A549 (cell line): ENCODE results near the gene MS4A6E. TPM values are rescaled to one million over a fixed set of nuclear protein-coding genes. Genes with fewer than 3 reads are reported as not detected.

ENCODE experiments used
- ATAC-seq, 2 experiments: fragments of 200-7000 bp in 1 of 2; fragments of >200 bp in 1 of 2; cut with Nextera tagmentation in 1 of 2; cut with Tn5 transposase in 1 of 2; 3 replicates each; pipeline versions ENCODE4 v1.8.0 to v1.9.1; 2018 to 2020; ENCODE audit warnings: mild to moderate bottlenecking in 1 of 2, moderate library complexity in 1 of 2
- CTCF ChIA-PET: fragments of 300-600 bp; sonication (Branson Sonifier 250); formaldehyde crosslinking; extraction: SDS; loops from one replicate; lab custom pipeline; 2021; ENCODE audit warnings: antibody characterized with exemption, inconsistent platforms; lab: Yijun Ruan, JAX
- POLR2A ChIA-PET: fragments of 350-600 bp; formaldehyde crosslinking; extraction: SDS; loops from one replicate; lab custom pipeline; 2021; ENCODE audit warnings: antibody characterized with exemption, inconsistent platforms; lab: Yijun Ruan, JAX
- DNase-seq, 2 experiments: peaks; one replicate each; pipeline versions ENCODE4 v3.0.0 to v3.0.0-alpha.2; 2011 to 2016; ENCODE audit warnings: low read depth in 1 of 2, low spot score in 1 of 2
- FAIRE-seq: peaks from 2 replicates; lab custom pipeline; 2011; peaks lifted over from hg19 to GRCh38; lab: Jason Lieb, UNC
- H3K27ac ChIP-seq, 2 experiments: fragments of >200 bp; sonication (Bioruptor Twin); formaldehyde crosslinking; 3 replicates each; pipeline ENCODE4 v1.5.1; 2016 to 2017
- H3K4me1 ChIP-seq: fragments of >200 bp; sonication (Bioruptor Twin); formaldehyde crosslinking; 3 replicates; pipeline ENCODE4 v1.6.1; 2016
- H3K4me2 ChIP-seq: fragments of >200 bp; sonication (Bioruptor Twin); formaldehyde crosslinking; 3 replicates; pipeline ENCODE4 v1.6.1; 2016
- H3K4me3 ChIP-seq: fragments of >200 bp; sonication (Bioruptor Twin); formaldehyde crosslinking; 3 replicates; pipeline ENCODE4 v1.5.1; 2016
- H3K9me3 ChIP-seq: fragments of >200 bp; sonication (Bioruptor Twin); formaldehyde crosslinking; 3 replicates; pipeline ENCODE4 v1.6.1; 2016
- ATOH8 ChIP-seq: fragments of 250-450 bp; sonication (Bioruptor Pico); IDR thresholded peaks from 2 replicates; pipeline ENCODE4 v1.5.0; 2020; ENCODE audit warnings: low read depth, mild to moderate bottlenecking, moderate library complexity
- CBX2 ChIP-seq: fragments of 200-600 bp; sonication (generic); IDR thresholded peaks from 2 replicates; pipeline ENCODE4 v1.6.1; 2016; ENCODE audit warnings: low read depth, mild to moderate bottlenecking, borderline replicate concordance
- CHD4 ChIP-seq: fragments of 200-600 bp; sonication (generic); IDR thresholded peaks from 2 replicates; pipeline ENCODE4 v1.6.1; 2016; ENCODE audit warnings: antibody characterized with exemption, mild to moderate bottlenecking, borderline replicate concordance
- CTCF ChIP-seq: fragments of >200 bp; sonication (Bioruptor Twin); formaldehyde crosslinking; IDR thresholded peaks from 3 replicates; pipeline ENCODE4 v1.5.1; 2016
- EHF ChIP-seq: fragments of 250-450 bp; sonication (Bioruptor Pico); IDR thresholded peaks from 2 replicates; pipeline ENCODE4 v1.5.0; 2020; ENCODE audit warnings: mild to moderate bottlenecking
- EHMT2 ChIP-seq: fragments of 200-600 bp; sonication (generic); IDR thresholded peaks from 2 replicates; pipeline ENCODE4 v1.6.1; 2016; ENCODE audit warnings: antibody characterized with exemption, low read depth, mild to moderate bottlenecking, moderate library complexity
- ELK1 ChIP-seq: fragments of 150-350 bp; IDR thresholded peaks from 2 replicates; pipeline ENCODE4 v1.6.1; 2014; ENCODE audit warnings: low read depth, mild to moderate bottlenecking, low read length
- ESRRA ChIP-seq: fragments of 150-350 bp; IDR thresholded peaks from 2 replicates; pipeline ENCODE4 v1.6.1; 2014; ENCODE audit warnings: mild to moderate bottlenecking, low read length, borderline replicate concordance
- FOSB ChIP-seq: fragments of 250-450 bp; sonication (Bioruptor Pico); IDR thresholded peaks from 2 replicates; pipeline ENCODE4 v1.5.0; 2020; ENCODE audit warnings: mild to moderate bottlenecking, moderate library complexity
- FOXS1 ChIP-seq: fragments of 250-450 bp; sonication (Bioruptor Pico); IDR thresholded peaks from 2 replicates; pipeline ENCODE4 v1.5.0; 2020; ENCODE audit warnings: mild to moderate bottlenecking, moderate library complexity
- HEYL ChIP-seq: fragments of 250-450 bp; sonication (Bioruptor Pico); IDR thresholded peaks from 2 replicates; pipeline ENCODE4 v1.8.0; 2021; ENCODE audit warnings: mild to moderate bottlenecking, moderate library complexity
- JUN ChIP-seq, 2 experiments: fragments of >200 bp; sonication (Bioruptor Twin); formaldehyde crosslinking; IDR thresholded peaks; 2 replicates in 1 of 2; 3 replicates in 1 of 2; pipeline ENCODE4 v1.6.1; 2016 to 2017
- JUNB ChIP-seq: fragments of >200 bp; sonication (Bioruptor Twin); formaldehyde crosslinking; IDR thresholded peaks from 2 replicates; pipeline ENCODE4 v1.6.1; 2016
- KDM1A ChIP-seq: fragments of 200-600 bp; sonication (generic); IDR thresholded peaks from 2 replicates; pipeline ENCODE4 v1.6.1; 2016; ENCODE audit warnings: low read depth, mild to moderate bottlenecking
- KDM5A ChIP-seq: fragments of 200-600 bp; sonication (generic); IDR thresholded peaks from 2 replicates; pipeline ENCODE4 v1.6.1; 2016; ENCODE audit warnings: antibody characterized with exemption, mild to moderate bottlenecking
- MAX ChIP-seq: IDR thresholded peaks from 2 replicates; pipeline ENCODE4 v1.6.1; 2012
- MYC ChIP-seq: IDR thresholded peaks from 2 replicates; pipeline ENCODE4 v1.6.1; 2012; ENCODE audit warnings: mild to moderate bottlenecking, inconsistent platforms, low read length, improper control_type of control experiment, borderline replicate concordance
- NFE2L2 ChIP-seq: fragments of 150-350 bp; conservative IDR thresholded peaks from 2 replicates; pipeline ENCODE4 v1.6.1; 2014; ENCODE audit warnings: low read length
- NPAS2 ChIP-seq: fragments of 250-450 bp; sonication (Bioruptor Pico); IDR thresholded peaks from 2 replicates; pipeline ENCODE4 v1.8.0; 2022; ENCODE audit warnings: mild to moderate bottlenecking, moderate library complexity, borderline replicate concordance
- POLR2AphosphoS2 ChIP-seq: conservative IDR thresholded peaks from 2 replicates; pipeline ENCODE4 v1.6.1; 2012; ENCODE audit warnings: low read length, improper control_type of control experiment, inconsistent platforms
- RAD21 ChIP-seq, 2 experiments: fragments of >200 bp in 1 of 2; sonication (Bioruptor Twin) in 1 of 2; formaldehyde crosslinking in 1 of 2; IDR thresholded peaks in 1 of 2; conservative IDR thresholded peaks in 1 of 2; 2 replicates in 1 of 2; 3 replicates in 1 of 2; pipeline ENCODE4 v1.6.1; 2012 to 2018; ENCODE audit warnings: inconsistent platforms in 1 of 2
- REST ChIP-seq: fragments of 200-600 bp; sonication (generic); IDR thresholded peaks from 2 replicates; pipeline ENCODE4 v1.6.1; 2016; ENCODE audit warnings: antibody characterized with exemption, mild to moderate bottlenecking, moderate library complexity
- RFX5 ChIP-seq: fragments of 450-650 bp; IDR thresholded peaks from 2 replicates; pipeline ENCODE4 v1.7.1; 2014; ENCODE audit warnings: antibody characterized with exemption, mild to moderate bottlenecking, moderate library complexity
- SMC3 ChIP-seq: fragments of >200 bp; sonication (Bioruptor Twin); formaldehyde crosslinking; IDR thresholded peaks from 3 replicates; pipeline ENCODE4 v1.6.1; 2018; ENCODE audit warnings: inconsistent platforms
- TFCP2L1 ChIP-seq: fragments of 250-450 bp; sonication (Bioruptor Pico); IDR thresholded peaks from 2 replicates; pipeline ENCODE4 v1.5.0; 2021; ENCODE audit warnings: mild to moderate bottlenecking
- USF2 ChIP-seq: fragments of 450-650 bp; IDR thresholded peaks from 2 replicates; pipeline ENCODE4 v1.6.1; 2014; ENCODE audit warnings: antibody characterized with exemption
- WGBS: methylation state at CpG from one replicate; pipeline ENCODE4 v1.1.6; 2017; ENCODE audit errors: missing lambda C conversion rate; 5-methylcytosine and 5-hydroxymethylcytosine counted together
- polyA plus RNA-seq, 4 experiments: library from polyadenylated mRNA; depleted of rRNA in 3 of 4; stranded (reverse); fragments of >200 nt; fragmentation: RNase III in 1 of 4; extraction: RNeasy Plus Mini Kit Qiagen cat#74134 plus additional on column Dnase treatment in 1 of 4; gene quantifications; 2 replicates in 3 of 4; 3 replicates in 1 of 4; pipeline ENCODE4 v1.2.3, GENCODE V29; 2011 to 2017

The MS4A6E gene
- polyA plus RNA-seq, 2 of the 4 experiments (the other 2 are of a cell fraction): not detected

GRCh38 chr11:60378354-60378753 is 51.3 kb downstream of the MS4A6E start, which contains the start of gene MS4A7:
Gene MS4A7 (plus strand): TSS chr11:60378532. CDS start chr11:60383142, 4,610 bp downstream.
- Histone ChIP-seq H3K9me3 (no peaks in the 10 kb centered on the region), H3K4me3 (no peak within 1 kb of the TSS), H3K4me1 (no peaks in the 10 kb centered on the region), H3K4me2 (no peak within 1 kb of the TSS), H3K27ac (no peak within 1 kb of the TSS)
- FAIRE-seq: no peak
- CTCF ChIA-PET: no interaction called here
- no peak for ATAC-seq
- 2% methylated on average over 3 of the region's 3 CpGs for WGBS
- POLR2A ChIA-PET: no interaction called here
- DNase-seq: no peak
- TF ChIP-seq SMC3: no peak
- no peak for TF ChIP-seq JUN (IDR thresholded peaks at IDR 0.05)
- TF ChIP-seq NFE2L2: no peak
- no peak for TF ChIP-seq ATOH8 (CRISPR knock-in tag)
- TF ChIP-seq EHMT2: no peak
- no peak for TF ChIP-seq MAX
- TF ChIP-seq ESRRA: no peak
- TF ChIP-seq POLR2AphosphoS2: no peak
- no peak for TF ChIP-seq KDM1A
- TF ChIP-seq RAD21 (conservative IDR thresholded peaks at IDR 0.05 in 1 of 2, IDR thresholded peaks at IDR 0.05 in 1 of 2): no peak
- TF ChIP-seq FOXS1: no peak
- TF ChIP-seq RFX5: no peak
- no peak for TF ChIP-seq ELK1
- TF ChIP-seq MYC: no peak
- TF ChIP-seq TFCP2L1 (CRISPR knock-in tag): no peak

- POLR2A ChIA-PET: no interaction called here
- FAIRE-seq (no peak), DNase-seq (no peak), ATAC-seq (no peak)
- Histone ChIP-seq H3K4me2 (no peak overlapping the region), H3K9me3 (no peaks in the 10 kb centered on the region), H3K4me3 (no peak overlapping the region), H3K27ac (no peak overlapping the region), H3K4me1 (no peaks in the 10 kb centered on the region)
- TF ChIP-seq CHD4 (no peak), CBX2 (no peak), POLR2AphosphoS2 (no peak), FOSB (CRISPR knock-in tag) (no peak), HEYL (CRISPR knock-in tag) (no peak), NPAS2 (CRISPR knock-in tag) (no peak), EHF (no peak), KDM5A (no peak)
- 16% methylated on average over 5 of the region's 5 CpGs for WGBS
- CTCF ChIA-PET: interaction anchor here (1.3 kb wide), 1 partner anchor 15 kb away, joined by 3 read pairs; no protein-coding TSS in a partner anchor
These were observed 62.3 kb downstream of the MS4A6E start for GRCh38 chr11:60389279-60389910.

GRCh38 chr11:60390419-60390818 is 63.4 kb downstream of the MS4A6E start:
- H3K4me2 ChIP-seq: no peak overlapping the region
- H3K27ac ChIP-seq: no peak overlapping the region
- FAIRE-seq: no peak
- no peaks in the 10 kb centered on the region for H3K4me1 ChIP-seq
- POLR2A ChIA-PET: no interaction called here
- CTCF ChIA-PET: no interaction called here
- no peak for DNase-seq
- H3K4me3 ChIP-seq: no peak overlapping the region
- no peak for ATAC-seq
- no peaks in the 10 kb centered on the region for H3K9me3 ChIP-seq
- TF ChIP-seq JUNB (no peak), USF2 (no peak), KDM5A (no peak), NFE2L2 (no peak), CTCF (no peak), ESRRA (no peak), REST (no peak)
